GM19023 (cell line): ENCODE data around the gene CHRDL1.
"Not testable (repeated sequence)": the region's sequence is repeated elsewhere in the genome, so short reads cannot be mapped to it uniquely, and the experiment has no call there.

ENCODE experiments used
- ATAC-seq: cut with Tn5 transposase; IDR thresholded peaks from one replicate; pipeline ENCODE4 v1.9.1; 2021; ENCODE audit warnings: mild to moderate bottlenecking, moderate library complexity; ENCODE audit not compliant: unreplicated experiment

Gene CHRDL1

DNA sequence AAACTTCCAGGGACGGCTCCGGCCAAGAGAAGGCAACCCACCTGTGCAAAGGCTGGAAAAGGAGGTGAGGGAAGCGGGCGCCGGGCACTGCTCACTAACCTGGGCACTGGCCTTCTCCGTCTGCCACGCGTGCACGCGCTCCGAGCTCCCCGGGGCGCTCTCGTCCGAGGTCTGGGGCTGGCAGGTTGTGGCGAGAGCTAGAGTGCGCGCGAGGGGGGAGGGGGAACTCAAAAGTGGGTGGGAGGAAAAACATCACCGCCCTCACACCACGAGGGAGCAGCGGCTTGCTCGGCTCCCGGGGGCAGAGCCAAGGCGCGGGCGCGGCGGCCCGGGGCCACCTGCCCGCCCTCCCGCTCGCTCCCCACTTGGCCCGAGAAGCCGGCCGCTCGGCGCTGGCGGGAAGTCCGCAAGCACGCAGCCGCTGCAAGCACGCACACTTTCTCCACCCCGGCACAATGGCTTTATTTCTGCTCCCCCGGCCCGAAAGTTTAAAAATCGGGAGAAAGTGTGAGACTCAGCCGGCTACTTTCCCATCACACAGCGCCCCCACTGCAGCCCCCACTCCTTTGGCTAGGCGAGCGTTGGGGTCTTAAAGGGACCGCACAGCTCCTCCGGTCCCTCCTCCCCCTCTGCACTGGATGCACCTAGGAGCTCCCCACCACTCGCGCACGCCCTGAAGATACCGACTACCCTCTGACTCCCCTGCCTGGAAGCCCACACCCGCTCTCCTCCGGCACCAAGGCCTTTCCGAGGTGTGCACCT, at the start of gene CHRDL1:
Gene CHRDL1, minus strand, starts transcription at position 173 of the 762 bp plus-strand sequence. CDS start 3,636 bp downstream, outside the sequence.
- ATAC-seq = no peak

- no peak for ATAC-seq
These were observed 41.4 kb upstream of the CHRDL1 start for GRCh38 chrX:110836982-110837381.

DNA sequence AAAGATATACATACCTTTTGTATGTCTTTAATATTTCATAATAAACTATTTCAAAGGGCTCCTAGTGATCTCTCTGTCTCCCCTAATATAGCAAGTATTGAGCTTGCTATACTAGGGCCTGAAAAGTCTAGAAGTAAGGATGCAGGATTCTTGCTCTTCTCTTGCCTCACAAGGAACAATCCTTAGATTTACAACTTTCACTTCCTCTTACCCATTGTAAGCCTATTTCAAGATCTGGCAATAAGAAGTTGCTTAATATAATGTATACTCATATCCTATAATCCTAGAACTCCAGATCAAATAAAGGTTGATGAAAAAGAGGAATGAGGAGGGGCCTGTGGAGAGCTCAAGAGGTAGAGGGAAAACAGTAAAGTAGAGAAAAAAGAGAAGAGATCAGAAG, 40.8 kb upstream of the CHRDL1 start:
- ATAC-seq = no peak

- no peak for ATAC-seq
These were observed 40.4 kb upstream of the CHRDL1 start for GRCh38 chrX:110836001-110836400.

- ATAC-seq = no peak
These were observed 30.4 kb upstream of the CHRDL1 start for GRCh38 chrX:110825972-110826371.

DNA sequence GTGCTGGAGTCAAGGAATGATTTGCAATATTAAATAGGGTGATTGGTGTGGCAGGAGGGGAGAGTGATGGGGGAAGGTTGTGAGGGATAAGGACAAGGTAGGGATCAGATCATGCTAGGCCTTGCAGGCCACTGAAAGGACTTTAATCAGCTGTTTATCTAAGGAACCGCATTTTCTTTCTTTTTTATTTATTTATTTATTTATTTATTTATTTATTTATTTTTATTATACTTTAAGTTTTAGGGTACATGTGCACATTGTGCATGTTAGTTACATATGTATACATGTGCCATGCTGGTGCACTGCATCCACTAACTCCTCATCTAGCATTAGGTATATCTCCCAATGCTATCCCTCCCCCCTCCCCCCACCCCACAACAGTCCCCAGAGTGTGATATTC, 20.9 kb upstream of the CHRDL1 start:
- not testable (repeated sequence) for ATAC-seq

GRCh38 chrX:110806145-110806544, 10.5 kb upstream of the CHRDL1 start:
- ATAC-seq = no peak

DNA sequence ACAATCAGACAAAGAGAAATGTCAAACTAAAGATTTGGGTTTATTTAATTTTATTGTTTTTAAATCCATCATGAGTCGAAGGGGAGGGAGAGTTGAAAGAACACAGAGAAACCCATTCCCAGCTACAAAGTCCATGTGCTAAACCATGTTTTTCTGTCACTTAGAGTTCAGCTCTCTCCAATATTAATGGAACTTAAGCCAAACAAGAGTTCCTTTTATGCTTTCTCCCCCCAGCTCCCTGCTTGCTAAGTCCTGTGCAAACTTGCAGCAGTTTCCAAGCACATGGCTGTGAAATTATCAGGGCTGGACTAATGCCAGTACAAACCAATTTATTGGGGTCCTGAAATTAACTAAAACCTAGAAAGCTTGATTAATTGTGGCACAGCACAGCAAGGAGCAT, 9.7 kb upstream of the CHRDL1 start:
- no peak for ATAC-seq

- no peak for ATAC-seq
These were observed 8.8 kb upstream of the CHRDL1 start for GRCh38 chrX:110804446-110804845.

DNA sequence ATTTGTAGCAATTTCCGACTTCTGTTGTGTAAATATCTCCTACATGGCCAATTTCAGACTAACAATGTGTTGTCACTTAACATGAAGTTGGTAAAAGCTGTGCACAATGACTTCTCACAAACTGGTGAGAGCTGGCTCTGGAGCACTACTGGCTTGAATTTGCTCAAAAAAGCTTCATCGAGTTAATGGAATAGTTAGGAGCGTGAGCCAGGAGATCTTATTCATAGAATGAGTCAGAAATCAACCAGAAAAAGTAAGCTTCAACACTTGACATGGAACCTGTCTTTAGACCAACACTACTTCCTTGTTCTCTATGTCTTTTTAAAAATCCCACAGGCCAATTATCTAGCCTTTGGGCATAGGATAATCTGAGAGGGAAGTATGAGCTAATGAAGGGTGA, 7.9 kb upstream of the CHRDL1 start:
- ATAC-seq = no peak

DNA sequence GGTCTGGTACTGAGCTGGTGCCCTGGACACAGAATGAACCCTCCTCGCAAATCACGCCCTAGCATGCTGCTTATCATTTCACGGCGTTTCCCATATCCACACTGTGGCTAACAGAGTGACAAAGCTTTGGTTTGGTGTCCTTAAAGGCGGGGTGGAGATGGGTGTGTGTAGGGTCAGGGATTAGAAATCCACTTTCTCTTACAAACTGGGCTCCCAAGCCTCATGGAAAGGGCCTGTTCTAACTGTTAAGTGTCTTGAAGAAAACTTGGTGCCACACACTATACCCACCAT, 735 bp upstream of the CHRDL1 start:
- no peak for ATAC-seq

GRCh38 chrX:110794601-110795000, 1.0 kb downstream of the CHRDL1 start:
- no peak for ATAC-seq

DNA sequence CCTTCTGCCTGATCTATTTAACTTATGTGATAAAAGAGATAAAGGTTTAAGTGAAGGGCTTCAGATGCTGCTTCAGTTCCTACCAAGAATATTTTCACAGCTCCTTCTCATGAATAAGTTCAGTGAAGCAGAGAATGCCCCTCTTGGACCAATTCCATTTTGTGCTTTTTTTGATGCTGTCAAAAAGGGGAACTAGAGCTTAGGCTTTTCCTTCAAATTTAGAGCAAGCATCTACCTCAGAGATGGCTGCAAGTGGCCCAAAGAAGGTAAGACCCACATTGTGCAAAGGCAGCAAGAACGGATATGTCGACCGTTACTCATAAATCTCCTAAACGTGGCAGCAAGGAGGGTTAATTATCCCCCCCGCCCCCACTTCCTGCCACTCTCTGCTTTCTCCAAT, 4.5 kb downstream of the CHRDL1 start:
- ATAC-seq = no peak

- no peak for ATAC-seq
These were observed 9.1 kb downstream of the CHRDL1 start for GRCh38 chrX:110786486-110786885.

DNA sequence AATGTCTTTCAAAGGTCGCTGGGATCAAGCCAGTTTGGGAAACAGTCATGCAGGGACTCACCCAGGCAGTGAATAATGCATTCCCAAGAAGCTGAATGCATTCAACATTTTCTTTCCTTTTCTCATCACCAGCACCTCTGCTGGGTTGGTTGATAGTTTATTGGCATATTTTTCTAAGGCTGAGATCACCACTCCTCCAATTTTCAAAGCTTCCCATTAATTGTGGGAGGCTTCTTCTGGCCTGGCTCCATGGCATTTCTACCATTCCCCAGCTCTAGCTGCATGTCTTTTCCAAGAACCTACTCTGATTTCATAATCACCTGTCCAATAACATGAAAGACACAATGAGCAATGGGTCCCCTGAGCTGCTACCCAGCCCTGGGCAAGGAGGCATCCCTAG, 35.8 kb downstream of the CHRDL1 start:
- no peak for ATAC-seq

DNA sequence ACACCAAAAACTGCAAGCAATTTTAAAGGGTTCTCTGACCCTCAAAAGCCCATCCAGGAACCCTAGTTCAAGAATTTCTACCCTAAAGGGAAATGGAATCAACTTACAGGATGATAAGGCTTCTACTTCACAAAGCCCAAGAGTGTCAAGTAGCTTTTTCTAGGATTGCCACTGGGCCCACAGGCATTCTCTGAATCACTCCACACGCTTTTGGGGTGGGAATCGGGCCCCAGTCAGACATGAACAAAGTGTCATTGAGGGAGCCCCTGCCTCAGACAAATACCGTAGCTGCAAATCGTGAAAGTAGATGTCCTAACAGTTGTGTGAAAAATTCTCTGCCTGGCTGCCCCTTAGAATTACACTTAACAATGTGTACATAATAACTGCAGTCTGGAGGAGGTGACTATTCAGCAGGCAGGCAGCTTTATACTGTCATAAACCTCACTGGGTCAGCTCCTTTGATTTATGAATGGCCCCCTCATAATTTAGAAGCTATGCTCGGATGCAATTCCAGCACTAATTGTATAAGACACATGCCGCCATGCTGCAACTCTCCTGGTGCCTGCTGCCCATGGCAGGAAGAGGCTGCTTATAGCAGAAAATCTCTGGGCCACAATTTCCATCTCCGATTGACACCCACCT, 36.7 kb downstream of the CHRDL1 start:
- ATAC-seq = no peak

- no peak for ATAC-seq
These were observed 40.0 kb downstream of the CHRDL1 start for GRCh38 chrX:110755611-110756010.

GRCh38 chrX:110755061-110755460, 40.6 kb downstream of the CHRDL1 start:
- ATAC-seq = no peak

- no peak for ATAC-seq
These were observed 45.0 kb downstream of the CHRDL1 start for GRCh38 chrX:110750526-110751189.

DNA sequence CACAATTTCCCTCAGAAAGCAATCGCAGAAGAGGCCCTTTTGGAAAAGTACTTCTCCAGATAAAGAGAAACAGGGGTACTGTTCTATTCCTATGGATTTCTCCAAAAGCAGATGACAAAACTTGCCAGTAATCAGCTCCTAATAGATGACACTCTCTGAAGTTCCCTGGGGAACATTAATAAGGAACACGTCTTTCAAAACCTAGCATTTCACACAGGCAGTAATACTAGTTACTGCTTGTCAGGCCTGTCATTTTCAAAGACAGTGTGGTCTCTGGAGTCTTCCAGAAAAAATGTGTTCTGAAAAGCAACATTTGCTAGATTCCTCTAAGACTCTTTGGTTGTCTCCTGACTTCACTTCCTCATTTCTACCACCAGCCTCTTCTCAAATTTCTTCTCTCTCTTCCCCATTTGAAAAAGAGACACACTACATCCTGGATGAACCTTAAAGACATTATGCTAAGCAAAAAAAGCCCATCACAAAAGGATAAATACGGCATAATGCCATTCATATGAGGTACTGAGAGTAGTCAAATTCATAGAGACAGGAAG, 47.3 kb downstream of the CHRDL1 start:
- ATAC-seq = no peak

DNA sequence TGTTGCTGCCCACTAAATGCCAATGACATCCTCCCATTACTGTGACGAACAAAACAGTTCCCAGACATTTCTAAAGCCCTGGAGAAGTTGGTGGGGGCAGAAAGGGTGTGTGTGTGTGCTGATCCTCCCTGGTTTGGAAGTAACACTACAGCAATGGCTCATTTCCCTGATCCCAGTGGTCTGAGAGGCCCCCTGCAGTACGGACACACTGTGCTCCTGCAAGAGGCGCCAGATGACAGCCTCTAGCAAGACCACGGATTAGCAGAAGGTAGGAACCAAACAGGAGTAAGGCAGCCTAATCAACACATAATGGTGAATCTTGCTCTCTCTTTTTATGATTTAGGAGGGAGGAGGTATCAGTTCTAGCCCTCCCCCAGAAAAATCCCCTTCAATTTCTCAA, 49.6 kb downstream of the CHRDL1 start:
- no peak for ATAC-seq

- ATAC-seq = no peak
These were observed 50.3 kb downstream of the CHRDL1 start for GRCh38 chrX:110745288-110745687.
